Hepatocyte (in vitro differentiated cells): ENCODE measurements around the gene ABCA2. TPM values are rescaled to one million over a fixed set of nuclear protein-coding genes. Genes with fewer than 3 reads are reported as not detected.

Source experiments
- DNase-seq: peaks from one replicate; pipeline ENCODE4 v3.0.0-alpha.2; 2016; ENCODE audit warnings: low spot score
- H2AFZ ChIP-seq: fragments of 200-600 bp; sonication (generic); 2 replicates; pipeline ENCODE4 v1.6.0; 2016; ENCODE audit warnings: antibody characterized with exemption, mild to moderate bottlenecking
- H3K27ac ChIP-seq: fragments of 200-600 bp; sonication (generic); 2 replicates; pipeline ENCODE4 v1.5.1; 2016; ENCODE audit warnings: mild to moderate bottlenecking
- H3K27me3 ChIP-seq: fragments of 200-600 bp; sonication (generic); 2 replicates; pipeline ENCODE4 v1.6.1; 2016
- H3K36me3 ChIP-seq: fragments of 200-600 bp; sonication (generic); replicated peaks from 2 replicates; pipeline ENCODE4 v1.5.1; 2016; ENCODE audit warnings: low read depth; ENCODE audit not compliant: insufficient read depth
- H3K4me1 ChIP-seq: fragments of 200-600 bp; sonication (generic); 2 replicates; pipeline ENCODE4 v1.5.1; 2016; ENCODE audit warnings: mild to moderate bottlenecking, moderate library complexity; ENCODE audit not compliant: insufficient read depth
- H3K4me2 ChIP-seq: fragments of 200-600 bp; sonication (generic); 2 replicates; pipeline ENCODE4 v1.6.0; 2016
- H3K4me3 ChIP-seq: fragments of 200-600 bp; sonication (generic); 2 replicates; pipeline ENCODE4 v1.5.1; 2016; ENCODE audit warnings: mild to moderate bottlenecking
- H3K79me2 ChIP-seq: fragments of 200-600 bp; sonication (generic); 2 replicates; pipeline ENCODE4 v1.6.0; 2017; ENCODE audit warnings: mild to moderate bottlenecking
- H3K9me2 ChIP-seq: fragments of 200-600 bp; sonication (generic); replicated peaks from 2 replicates; pipeline ENCODE4 v1.6.0; 2017; ENCODE audit warnings: mild to moderate bottlenecking; ENCODE audit not compliant: insufficient read depth
- H3K9me3 ChIP-seq: fragments of 200-600 bp; sonication (generic); 2 replicates; pipeline ENCODE4 v1.5.1; 2016; ENCODE audit warnings: low read depth, mild to moderate bottlenecking
- H4K20me1 ChIP-seq: fragments of 200-600 bp; sonication (generic); 2 replicates; pipeline ENCODE4 v1.6.0; 2016; ENCODE audit warnings: mild to moderate bottlenecking; ENCODE audit not compliant: insufficient read depth, poor library complexity, severe bottlenecking
- EZH2 ChIP-seq: fragments of 200-600 bp; sonication (generic); IDR thresholded peaks from 2 replicates; pipeline ENCODE4 v1.6.1; 2016; ENCODE audit warnings: antibody characterized with exemption, mild to moderate bottlenecking, borderline replicate concordance
- EZH2phosphoT487 ChIP-seq: fragments of 200-600 bp; sonication (generic); IDR thresholded peaks from one replicate; pipeline ENCODE4 v1.6.1; 2018; ENCODE audit warnings: antibody characterized with exemption, mild to moderate bottlenecking, low read depth, moderate library complexity; ENCODE audit not compliant: unreplicated experiment, severe bottlenecking
- WGBS: methylation state at CpG from one replicate; pipeline ENCODE4 v1.1.6; 2016; ENCODE audit warnings: low lambda C conversion rate; ENCODE audit errors: missing lambda C conversion rate; 5-methylcytosine and 5-hydroxymethylcytosine counted together
- polyA plus RNA-seq: library from polyadenylated mRNA; unstranded; fragments of >200 nt; fragmentation: Nextera tagmentation; extraction: Ambion mirVana; gene quantifications from 2 replicates; pipeline ENCODE4 v1.2.1, GENCODE V29; 2016
- total RNA-seq: library from RNA; depleted of rRNA; stranded (reverse); fragments of >200 nt; gene quantifications from 2 replicates; pipeline ENCODE4 v1.2.3, GENCODE V29; 2014
- TF ChIP-seq, protein P1 (sequence below): fragments of 200-600 bp; sonication (generic); IDR thresholded peaks from 2 replicates; pipeline ENCODE4 v1.5.1; 2016; ENCODE audit warnings: antibody characterized with exemption, mild to moderate bottlenecking; ENCODE audit not compliant: poor library complexity

The ABCA2 gene
- total and polyA plus RNA-seq, 2 experiments from 2014 or later: 14.6 to 15.6 TPM

DNA sequence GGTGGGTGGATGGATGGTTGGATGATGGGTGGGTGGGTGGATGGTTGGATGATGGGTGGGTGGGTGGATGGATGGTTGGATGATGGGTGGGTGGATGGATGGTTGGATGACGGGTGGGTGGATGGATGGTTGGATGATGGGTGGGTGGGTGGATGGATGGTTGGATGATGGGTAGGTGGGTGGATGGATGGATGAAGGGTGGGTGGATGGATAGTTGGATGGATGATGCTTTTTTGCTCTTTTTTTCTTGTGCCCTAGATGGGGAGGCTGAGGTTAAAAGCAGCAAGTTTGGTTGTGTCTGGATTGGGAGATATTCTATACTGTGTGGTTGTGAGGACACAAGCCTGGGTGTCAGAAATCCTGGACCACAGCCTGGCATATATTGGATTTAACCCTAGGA lies 70.6 kb downstream of the ABCA2 start:
- H3K36me3 ChIP-seq: no peaks in the 10 kb centered on the region
- no peak overlapping the region for H3K27ac ChIP-seq

More for the DNA sequence above, 70.6 kb downstream of the ABCA2 start:
- Histone ChIP-seq H2AFZ (no peak overlapping the region), H3K79me2 (no peaks in the 10 kb centered on the region), H3K27me3 (no peaks in the 10 kb centered on the region), H3K4me2 (no peak overlapping the region), H3K9me2 (no peaks in the 10 kb centered on the region), H3K9me3 (no peaks in the 10 kb centered on the region), H3K4me3 (no peak overlapping the region), H4K20me1 (no peaks in the 10 kb centered on the region), H3K4me1 (no peaks in the 10 kb centered on the region)
- no CpG with 5 or more reads among the region's 1 CpG for WGBS
- DNase-seq: no peak
- TF ChIP-seq EZH2: no peak
- no peak for TF ChIP-seq EZH2phosphoT487
- TF ChIP-seq, protein P1, sequence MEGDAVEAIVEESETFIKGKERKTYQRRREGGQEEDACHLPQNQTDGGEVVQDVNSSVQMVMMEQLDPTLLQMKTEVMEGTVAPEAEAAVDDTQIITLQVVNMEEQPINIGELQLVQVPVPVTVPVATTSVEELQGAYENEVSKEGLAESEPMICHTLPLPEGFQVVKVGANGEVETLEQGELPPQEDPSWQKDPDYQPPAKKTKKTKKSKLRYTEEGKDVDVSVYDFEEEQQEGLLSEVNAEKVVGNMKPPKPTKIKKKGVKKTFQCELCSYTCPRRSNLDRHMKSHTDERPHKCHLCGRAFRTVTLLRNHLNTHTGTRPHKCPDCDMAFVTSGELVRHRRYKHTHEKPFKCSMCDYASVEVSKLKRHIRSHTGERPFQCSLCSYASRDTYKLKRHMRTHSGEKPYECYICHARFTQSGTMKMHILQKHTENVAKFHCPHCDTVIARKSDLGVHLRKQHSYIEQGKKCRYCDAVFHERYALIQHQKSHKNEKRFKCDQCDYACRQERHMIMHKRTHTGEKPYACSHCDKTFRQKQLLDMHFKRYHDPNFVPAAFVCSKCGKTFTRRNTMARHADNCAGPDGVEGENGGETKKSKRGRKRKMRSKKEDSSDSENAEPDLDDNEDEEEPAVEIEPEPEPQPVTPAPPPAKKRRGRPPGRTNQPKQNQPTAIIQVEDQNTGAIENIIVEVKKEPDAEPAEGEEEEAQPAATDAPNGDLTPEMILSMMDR: no peak

Other genes with a start within 250 kb of the ABCA2 start
Only the 30 nearest of the 38 such genes appear.
- gene AJM1, start 185.8 kb downstream of the ABCA2 start, total RNA-seq: 2.0 and 3.0 TPM in 2 replicates
- 7.2 and 7.7 TPM in 2 replicates for gene AJM1, start 185.8 kb downstream of the ABCA2 start, polyA plus RNA-seq
- gene PHPT1, start 178.8 kb downstream of the ABCA2 start, total RNA-seq: 101 and 111 TPM in 2 replicates
- gene PHPT1, start 178.8 kb downstream of the ABCA2 start, polyA plus RNA-seq: 384 and 390 TPM in 2 replicates
- 7.9 and 8.5 TPM in 2 replicates for gene MAMDC4, start 175.9 kb downstream of the ABCA2 start, total RNA-seq
- 12.7 and 16.9 TPM in 2 replicates for gene MAMDC4, start 175.9 kb downstream of the ABCA2 start, polyA plus RNA-seq
- gene EDF1, start 161.9 kb downstream of the ABCA2 start, total RNA-seq: 318 and 372 TPM in 2 replicates
- 508 and 568 TPM in 2 replicates for gene EDF1, start 161.9 kb downstream of the ABCA2 start, polyA plus RNA-seq
- gene TRAF2, start 141.7 kb downstream of the ABCA2 start, total RNA-seq: 7.6 TPM in 2 replicates
- gene TRAF2, start 141.7 kb downstream of the ABCA2 start, polyA plus RNA-seq: 12.4 and 12.6 TPM in 2 replicates
- 141 and 179 TPM in 2 replicates for gene FBXW5, start 83.5 kb downstream of the ABCA2 start, total RNA-seq
- gene FBXW5, start 83.5 kb downstream of the ABCA2 start, polyA plus RNA-seq: 160 and 172 TPM in 2 replicates
- gene C8G, start 83.0 kb downstream of the ABCA2 start, total RNA-seq: 5.7 and 15.7 TPM in 2 replicates
- gene C8G, start 83.0 kb downstream of the ABCA2 start, polyA plus RNA-seq: 15.4 and 15.7 TPM in 2 replicates
- 1.6 and 4.1 TPM in 2 replicates for gene LCN12, start 76.0 kb downstream of the ABCA2 start, total RNA-seq
- 27.4 and 36.8 TPM in 2 replicates for gene LCN12, start 76.0 kb downstream of the ABCA2 start, polyA plus RNA-seq
- gene PTGDS, start 50.7 kb downstream of the ABCA2 start, total RNA-seq: 56.0 and 56.4 TPM in 2 replicates
- 290 and 383 TPM in 2 replicates for gene PTGDS, start 50.7 kb downstream of the ABCA2 start, polyA plus RNA-seq
- gene LCNL1, start 45.2 kb downstream of the ABCA2 start, total RNA-seq: 0.04 and 0.13 TPM in 2 replicates
- 0.47 and 2.2 TPM in 2 replicates for gene LCNL1, start 45.2 kb downstream of the ABCA2 start, polyA plus RNA-seq
- gene PAXX, start 35.8 kb downstream of the ABCA2 start, total RNA-seq: 35.1 and 39.5 TPM in 2 replicates
- 89.5 and 97.5 TPM in 2 replicates for gene PAXX, start 35.8 kb downstream of the ABCA2 start, polyA plus RNA-seq
- 6.6 and 9.9 TPM in 2 replicates for gene CLIC3, start 31.7 kb downstream of the ABCA2 start, total RNA-seq
- gene CLIC3, start 31.7 kb downstream of the ABCA2 start, polyA plus RNA-seq: 45.0 and 63.5 TPM in 2 replicates
- not detected in 2 replicates for gene FUT7, start 3.9 kb upstream of the ABCA2 start, total RNA-seq
- gene FUT7, start 3.9 kb upstream of the ABCA2 start, polyA plus RNA-seq: 0.06 TPM in 1 of 2 replicates, not detected in the other
- gene NPDC1, start 17.9 kb upstream of the ABCA2 start, total RNA-seq: 12.3 and 12.7 TPM in 2 replicates
- 69.8 and 72.7 TPM in 2 replicates for gene NPDC1, start 17.9 kb upstream of the ABCA2 start, polyA plus RNA-seq
- gene ENTPD2, start 25.8 kb upstream of the ABCA2 start, total RNA-seq: 1.8 and 2.3 TPM in 2 replicates
- 1.1 and 3.2 TPM in 2 replicates for gene ENTPD2, start 25.8 kb upstream of the ABCA2 start, polyA plus RNA-seq
- 4.6 and 7.5 TPM in 2 replicates for gene SAPCD2, start 42.3 kb upstream of the ABCA2 start, total RNA-seq
- 4.8 and 5.6 TPM in 2 replicates for gene SAPCD2, start 42.3 kb upstream of the ABCA2 start, polyA plus RNA-seq
- 11.2 and 15.6 TPM in 2 replicates for gene UAP1L1, start 49.3 kb upstream of the ABCA2 start, total RNA-seq
- 39.1 and 40.1 TPM in 2 replicates for gene UAP1L1, start 49.3 kb upstream of the ABCA2 start, polyA plus RNA-seq
- gene MAN1B1, start 58.7 kb upstream of the ABCA2 start, total RNA-seq: 54.6 and 60.8 TPM in 2 replicates
- 94.2 and 101 TPM in 2 replicates for gene MAN1B1, start 58.7 kb upstream of the ABCA2 start, polyA plus RNA-seq
- gene DPP7, start 86.5 kb upstream of the ABCA2 start, total RNA-seq: 206 and 207 TPM in 2 replicates
- 544 and 678 TPM in 2 replicates for gene DPP7, start 86.5 kb upstream of the ABCA2 start, polyA plus RNA-seq
- not detected in 2 replicates for gene GRIN1, start 110.9 kb upstream of the ABCA2 start, total RNA-seq
- not detected in 2 replicates for gene GRIN1, start 110.9 kb upstream of the ABCA2 start, polyA plus RNA-seq
- 0.73 and 1.1 TPM in 2 replicates for gene LRRC26, start 141.8 kb upstream of the ABCA2 start, total RNA-seq
- gene LRRC26, start 141.8 kb upstream of the ABCA2 start, polyA plus RNA-seq: 0.89 and 2.6 TPM in 2 replicates
- not detected in 2 replicates for gene TMEM210, start 143.8 kb upstream of the ABCA2 start, total RNA-seq
- not detected in 2 replicates for gene TMEM210, start 143.8 kb upstream of the ABCA2 start, polyA plus RNA-seq
- gene ANAPC2, start 160.3 kb upstream of the ABCA2 start, total RNA-seq: 21.3 and 26.2 TPM in 2 replicates
- 12.2 and 16.2 TPM in 2 replicates for gene ANAPC2, start 160.3 kb upstream of the ABCA2 start, polyA plus RNA-seq
- 74.3 and 82.2 TPM in 2 replicates for gene SSNA1, start 160.4 kb upstream of the ABCA2 start, total RNA-seq
- 128 and 137 TPM in 2 replicates for gene SSNA1, start 160.4 kb upstream of the ABCA2 start, polyA plus RNA-seq
- 27.6 and 34.4 TPM in 2 replicates for gene TPRN, start 172.5 kb upstream of the ABCA2 start, total RNA-seq
- gene TPRN, start 172.5 kb upstream of the ABCA2 start, polyA plus RNA-seq: 82.3 and 104 TPM in 2 replicates
- gene TMEM203, start 177.4 kb upstream of the ABCA2 start, total RNA-seq: 37.6 and 43.5 TPM in 2 replicates
- 48.3 and 60.7 TPM in 2 replicates for gene TMEM203, start 177.4 kb upstream of the ABCA2 start, polyA plus RNA-seq
- gene NDOR1, start 177.5 kb upstream of the ABCA2 start, total RNA-seq: 4.4 and 7.8 TPM in 2 replicates
- gene NDOR1, start 177.5 kb upstream of the ABCA2 start, polyA plus RNA-seq: 12.3 and 17.6 TPM in 2 replicates
- gene RNF208, start 194.0 kb upstream of the ABCA2 start, total RNA-seq: 1.6 and 2.3 TPM in 2 replicates
- gene RNF208, start 194.0 kb upstream of the ABCA2 start, polyA plus RNA-seq: 3.3 and 6.6 TPM in 2 replicates
- 1.4 and 2.4 TPM in 2 replicates for gene CYSRT1, start 196.9 kb upstream of the ABCA2 start, total RNA-seq
- 2.1 and 4.3 TPM in 2 replicates for gene CYSRT1, start 196.9 kb upstream of the ABCA2 start, polyA plus RNA-seq
- 0.68 and 1.4 TPM in 2 replicates for gene RNF224, start 199.3 kb upstream of the ABCA2 start, total RNA-seq
- 0.88 and 1.1 TPM in 2 replicates for gene RNF224, start 199.3 kb upstream of the ABCA2 start, polyA plus RNA-seq